ENCODE results near the gene SENP1.

The SENP1 gene

GRCh38 chr12:48053122-48053521 is 52.8 kb downstream of the SENP1 start:
- H4K8ac ChIP-seq (ENCODE audit: low read depth, low read length) = no peak overlapping the region
- no peak overlapping the region for H2BK120ac ChIP-seq (ENCODE audit: low read depth, low read length)
- no peak overlapping the region for H3K4me3 ChIP-seq (ENCODE audit: low read length)
- H3K79me1 ChIP-seq (ENCODE audit: low read length) = no peaks in the 10 kb centered on the region
- no peak overlapping the region for H3K9ac ChIP-seq (ENCODE audit: low read length)
- H2AK5ac ChIP-seq (ENCODE audit: low read length) = no peak overlapping the region
- H3K4me2 ChIP-seq (ENCODE audit: low read length) = no peak overlapping the region
- no peaks in the 10 kb centered on the region for H3K36me3 ChIP-seq (ENCODE audit: control insufficient read depth, insufficient read depth, low read length)
- no peaks in the 10 kb centered on the region for H3K4me1 ChIP-seq (ENCODE audit: control insufficient read depth, low read depth, low read length)
- no peaks in the 10 kb centered on the region for H3K79me2 ChIP-seq (ENCODE audit: control insufficient read depth, insufficient read depth, low read length)
- H3K23ac ChIP-seq (ENCODE audit: low read length) = no peak overlapping the region
- no peak overlapping the region for H3K27ac ChIP-seq (ENCODE audit: low read depth, low read length)
- no peaks in the 10 kb centered on the region for H3K27me3 ChIP-seq (ENCODE audit: insufficient read depth, low read length, poor library complexity)
- no peak overlapping the region for H4K5ac ChIP-seq (ENCODE audit: low read length)
- WGBS (ENCODE audit: extremely low coverage, insufficient coverage, low lambda C conversion rate) = no CpG with 5 or more reads among the region's 3 CpGs
- no peak for DNase-seq
- H2BK5ac ChIP-seq (ENCODE audit: low read length) = no peak overlapping the region
- no peak overlapping the region for H3K4ac ChIP-seq (ENCODE audit: low read depth, low read length)
- H2BK15ac ChIP-seq (replicated peaks; ENCODE audit: low read depth) = no peak overlapping the region
- no peak overlapping the region for H3K18ac ChIP-seq (ENCODE audit: low read length)
- no peak overlapping the region for H3K56ac ChIP-seq (ENCODE audit: low read length)

DNA sequence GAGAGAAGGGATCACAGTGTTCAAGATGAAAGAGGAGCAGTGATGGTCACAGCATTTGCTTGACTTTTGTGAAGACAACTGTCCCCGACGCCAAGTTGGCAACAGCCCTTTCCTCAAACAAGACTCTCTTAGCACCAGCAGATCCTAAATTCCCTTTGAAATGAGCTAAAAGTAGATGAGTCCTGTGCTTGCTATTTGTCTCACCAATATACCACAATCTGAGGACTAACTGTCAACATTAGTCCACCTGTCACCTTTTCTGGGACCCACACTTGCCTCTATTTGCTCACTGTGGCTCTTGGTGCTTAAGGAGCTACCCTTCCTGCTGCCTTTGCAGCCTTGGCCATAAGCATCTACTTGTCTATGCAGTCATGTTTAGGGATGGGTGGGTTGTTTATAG is 54.2 kb downstream of the SENP1 start:
- no peak overlapping the region for H2AK5ac ChIP-seq (ENCODE audit: low read length)
- no CpG with 5 or more reads among the region's 2 CpGs for WGBS (ENCODE audit: extremely low coverage, insufficient coverage, low lambda C conversion rate)
- H3K4me1 ChIP-seq (ENCODE audit: control insufficient read depth, low read depth, low read length) = no peaks in the 10 kb centered on the region
- no peak overlapping the region for H3K4me3 ChIP-seq (ENCODE audit: low read length)
- no peaks in the 10 kb centered on the region for H3K36me3 ChIP-seq (ENCODE audit: control insufficient read depth, insufficient read depth, low read length)
- H2BK5ac ChIP-seq (ENCODE audit: low read length) = no peak overlapping the region
- no peak overlapping the region for H2BK120ac ChIP-seq (ENCODE audit: low read depth, low read length)
- H3K56ac ChIP-seq (ENCODE audit: low read length) = no peak overlapping the region
- no peak overlapping the region for H3K9ac ChIP-seq (ENCODE audit: low read length)
- no peaks in the 10 kb centered on the region for H3K79me1 ChIP-seq (ENCODE audit: low read length)
- no peak overlapping the region for H3K4ac ChIP-seq (ENCODE audit: low read depth, low read length)
- H3K27ac ChIP-seq (ENCODE audit: low read depth, low read length) = no peak overlapping the region
- H3K18ac ChIP-seq (ENCODE audit: low read length) = no peak overlapping the region
- H3K23ac ChIP-seq (ENCODE audit: low read length) = no peak overlapping the region
- no peak overlapping the region for H2BK15ac ChIP-seq (replicated peaks; ENCODE audit: low read depth)
- no peak overlapping the region for H3K4me2 ChIP-seq (ENCODE audit: low read length)
- DNase-seq = no peak
- H3K27me3 ChIP-seq (ENCODE audit: insufficient read depth, low read length, poor library complexity) = no peaks in the 10 kb centered on the region
- no peak overlapping the region for H4K5ac ChIP-seq (ENCODE audit: low read length)
- no peak overlapping the region for H4K8ac ChIP-seq (ENCODE audit: low read depth, low read length)
- H3K79me2 ChIP-seq (ENCODE audit: control insufficient read depth, insufficient read depth, low read length) = no peaks in the 10 kb centered on the region

DNA sequence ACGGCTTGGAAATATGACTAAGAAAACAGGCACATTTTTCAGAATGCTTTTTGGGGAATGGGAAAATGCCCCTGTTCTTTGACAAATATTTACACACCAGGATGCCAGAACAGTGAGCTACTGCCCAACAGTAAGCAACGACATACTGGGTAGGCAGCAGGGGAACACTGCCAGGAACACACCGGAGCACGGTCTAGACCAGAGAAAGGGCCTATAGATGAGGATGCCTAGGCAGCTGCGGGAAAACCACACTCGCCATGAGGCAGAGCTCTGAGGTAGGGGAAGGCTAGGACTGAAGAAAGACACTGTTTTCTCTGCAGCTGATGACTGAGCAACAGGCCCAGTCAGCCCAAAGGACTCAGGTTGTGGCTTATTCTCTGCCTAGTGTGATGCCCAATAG is 55.7 kb downstream of the SENP1 start:
- no CpG with 5 or more reads among the region's 6 CpGs for WGBS (ENCODE audit: extremely low coverage, insufficient coverage, low lambda C conversion rate)
- H3K4me2 ChIP-seq (ENCODE audit: low read length) = no peak overlapping the region

GRCh38 chr12:48045965-48046518 is 59.8 kb downstream of the SENP1 start:
- Histone ChIP-seq H2AK5ac (ENCODE audit: low read length) (no peak overlapping the region), H3K27ac (ENCODE audit: low read depth, low read length) (no peak overlapping the region), H2BK15ac (replicated peaks; ENCODE audit: low read depth) (no peak overlapping the region), H4K5ac (ENCODE audit: low read length) (no peak overlapping the region), H3K4ac (ENCODE audit: low read depth, low read length) (no peak overlapping the region), H4K8ac (ENCODE audit: low read depth, low read length) (no peak overlapping the region), H3K4me1 (ENCODE audit: control insufficient read depth, low read depth, low read length) (no peaks in the 10 kb centered on the region), H3K23ac (ENCODE audit: low read length) (no peak overlapping the region), H2BK120ac (ENCODE audit: low read depth, low read length) (no peak overlapping the region), H3K56ac (ENCODE audit: low read length) (no peak overlapping the region), H3K4me3 (ENCODE audit: low read length) (no peak overlapping the region), H3K4me2 (ENCODE audit: low read length) (no peak overlapping the region), H3K18ac (ENCODE audit: low read length) (no peak overlapping the region), H3K79me1 (ENCODE audit: low read length) (no peaks in the 10 kb centered on the region), H3K9ac (ENCODE audit: low read length) (no peak overlapping the region), H2BK5ac (ENCODE audit: low read length) (no peak overlapping the region), H3K36me3 (ENCODE audit: control insufficient read depth, insufficient read depth, low read length) (peaks cover 2% of the 10 kb centered on the region), H3K79me2 (ENCODE audit: control insufficient read depth, insufficient read depth, low read length) (no peaks in the 10 kb centered on the region), H3K27me3 (ENCODE audit: insufficient read depth, low read length, poor library complexity) (no peaks in the 10 kb centered on the region)
- no peak for DNase-seq
- WGBS (ENCODE audit: extremely low coverage, insufficient coverage, low lambda C conversion rate) = no CpG with 5 or more reads among the region's 2 CpGs

More for the DNA sequence above, 55.7 kb downstream of the SENP1 start:
- H3K4me3 ChIP-seq (ENCODE audit: low read length) = no peak overlapping the region
- no peaks in the 10 kb centered on the region for H3K4me1 ChIP-seq (ENCODE audit: control insufficient read depth, low read depth, low read length)
- no peak overlapping the region for H2BK120ac ChIP-seq (ENCODE audit: low read depth, low read length)
- no peak overlapping the region for H3K23ac ChIP-seq (ENCODE audit: low read length)
- H3K56ac ChIP-seq (ENCODE audit: low read length) = no peak overlapping the region
- H3K79me1 ChIP-seq (ENCODE audit: low read length) = no peaks in the 10 kb centered on the region
- no peak overlapping the region for H4K5ac ChIP-seq (ENCODE audit: low read length)
- H3K27me3 ChIP-seq (ENCODE audit: insufficient read depth, low read length, poor library complexity) = no peaks in the 10 kb centered on the region
- H3K79me2 ChIP-seq (ENCODE audit: control insufficient read depth, insufficient read depth, low read length) = no peaks in the 10 kb centered on the region
- peaks cover 2% of the 10 kb centered on the region for H3K36me3 ChIP-seq (ENCODE audit: control insufficient read depth, insufficient read depth, low read length)
- no peak for DNase-seq
- H3K9ac ChIP-seq (ENCODE audit: low read length) = no peak overlapping the region
- no peak overlapping the region for H4K8ac ChIP-seq (ENCODE audit: low read depth, low read length)
- H2BK5ac ChIP-seq (ENCODE audit: low read length) = no peak overlapping the region
- H3K18ac ChIP-seq (ENCODE audit: low read length) = no peak overlapping the region
- no peak overlapping the region for H2BK15ac ChIP-seq (replicated peaks; ENCODE audit: low read depth)
- H3K4ac ChIP-seq (ENCODE audit: low read depth, low read length) = no peak overlapping the region
- H3K27ac ChIP-seq (ENCODE audit: low read depth, low read length) = no peak overlapping the region
- no peak overlapping the region for H2AK5ac ChIP-seq (ENCODE audit: low read length)

DNA sequence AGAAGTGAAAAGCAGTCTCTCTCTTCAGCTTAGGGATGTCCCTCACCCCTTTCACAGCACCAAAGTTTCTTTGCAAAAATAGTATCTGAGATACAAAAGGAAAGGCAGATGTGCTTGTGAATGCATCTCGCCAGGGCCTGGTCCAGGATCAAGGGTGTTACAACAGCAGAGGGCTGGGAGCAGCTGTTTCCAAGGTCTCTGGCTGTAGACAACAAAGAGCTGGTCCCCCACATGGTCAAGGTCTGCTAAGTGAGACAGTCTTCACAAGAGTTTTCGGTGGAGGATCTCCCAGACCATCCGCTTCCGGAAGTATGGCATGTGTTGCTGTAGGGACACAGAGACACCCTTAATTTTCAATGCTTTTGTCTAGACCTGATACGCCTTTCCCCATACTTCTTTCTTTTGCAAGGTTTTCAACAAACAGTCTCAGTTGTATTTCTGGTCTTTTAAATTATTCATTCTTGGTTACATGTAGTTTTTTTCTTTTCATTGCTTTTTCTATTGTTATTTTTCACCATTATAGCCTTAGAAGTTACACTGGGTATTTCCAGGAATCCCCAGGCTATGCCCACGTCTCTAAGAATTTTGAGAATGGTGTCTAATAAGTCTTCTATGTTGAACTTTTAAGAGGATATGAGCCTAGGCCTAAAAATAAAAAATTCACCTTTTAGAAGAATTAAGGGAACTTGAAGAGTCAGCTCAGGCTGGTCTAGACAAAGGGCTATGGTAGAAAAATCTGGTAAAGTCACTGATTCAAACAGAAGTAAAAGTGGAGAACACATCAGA is 60.6 kb downstream of the SENP1 start:
- no peak overlapping the region for H3K4me2 ChIP-seq (ENCODE audit: low read length)
- no peak overlapping the region for H2BK120ac ChIP-seq (ENCODE audit: low read depth, low read length)
- WGBS (ENCODE audit: extremely low coverage, insufficient coverage, low lambda C conversion rate) = no CpG with 5 or more reads among the region's 6 CpGs
- no peak overlapping the region for H3K56ac ChIP-seq (ENCODE audit: low read length)
- peaks cover 2% of the 10 kb centered on the region for H3K36me3 ChIP-seq (ENCODE audit: control insufficient read depth, insufficient read depth, low read length)
- H3K27me3 ChIP-seq (ENCODE audit: insufficient read depth, low read length, poor library complexity) = no peaks in the 10 kb centered on the region
- no peaks in the 10 kb centered on the region for H3K4me1 ChIP-seq (ENCODE audit: control insufficient read depth, low read depth, low read length)
- no peaks in the 10 kb centered on the region for H3K79me2 ChIP-seq (ENCODE audit: control insufficient read depth, insufficient read depth, low read length)
- no peak overlapping the region for H3K18ac ChIP-seq (ENCODE audit: low read length)
- no peak overlapping the region for H2AK5ac ChIP-seq (ENCODE audit: low read length)
- no peak overlapping the region for H3K4me3 ChIP-seq (ENCODE audit: low read length)
- no peak overlapping the region for H3K27ac ChIP-seq (ENCODE audit: low read depth, low read length)
- H2BK5ac ChIP-seq (ENCODE audit: low read length) = no peak overlapping the region
- DNase-seq = no peak
- no peak overlapping the region for H3K23ac ChIP-seq (ENCODE audit: low read length)
- no peak overlapping the region for H2BK15ac ChIP-seq (replicated peaks; ENCODE audit: low read depth)
- no peak overlapping the region for H3K4ac ChIP-seq (ENCODE audit: low read depth, low read length)
- H4K8ac ChIP-seq (ENCODE audit: low read depth, low read length) = no peak overlapping the region
- H3K79me1 ChIP-seq (ENCODE audit: low read length) = no peaks in the 10 kb centered on the region
- H4K5ac ChIP-seq (ENCODE audit: low read length) = no peak overlapping the region
- no peak overlapping the region for H3K9ac ChIP-seq (ENCODE audit: low read length)

DNA sequence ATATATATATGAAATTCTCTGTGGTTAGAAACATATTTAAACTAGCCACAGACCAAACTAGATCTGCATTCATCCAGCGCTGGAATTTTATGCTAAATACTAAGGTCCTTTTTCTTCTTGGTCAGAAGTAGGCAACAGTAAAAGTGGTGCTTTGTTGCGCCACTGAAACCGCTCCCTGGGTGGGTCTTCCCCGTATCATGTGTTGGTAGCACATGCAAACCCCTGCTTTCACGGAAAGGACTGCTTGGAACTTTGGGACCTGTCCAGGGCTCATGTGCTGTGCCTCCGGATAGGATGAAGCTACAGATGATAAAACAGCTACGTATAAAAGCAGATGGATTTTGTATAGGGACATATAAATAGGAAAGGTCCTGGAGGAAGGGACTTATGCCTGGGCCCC is 61.5 kb downstream of the SENP1 start:
- Histone ChIP-seq H3K4me3 (ENCODE audit: low read length) (no peak overlapping the region), H4K8ac (ENCODE audit: low read depth, low read length) (no peak overlapping the region), H4K5ac (ENCODE audit: low read length) (no peak overlapping the region), H3K23ac (ENCODE audit: low read length) (no peak overlapping the region), H3K4ac (ENCODE audit: low read depth, low read length) (no peak overlapping the region), H2BK120ac (ENCODE audit: low read depth, low read length) (no peak overlapping the region), H2AK5ac (ENCODE audit: low read length) (no peak overlapping the region), H3K4me2 (ENCODE audit: low read length) (no peak overlapping the region), H2BK5ac (ENCODE audit: low read length) (no peak overlapping the region), H3K79me2 (ENCODE audit: control insufficient read depth, insufficient read depth, low read length) (no peaks in the 10 kb centered on the region), H3K4me1 (ENCODE audit: control insufficient read depth, low read depth, low read length) (no peaks in the 10 kb centered on the region), H3K18ac (ENCODE audit: low read length) (no peak overlapping the region), H3K27me3 (ENCODE audit: insufficient read depth, low read length, poor library complexity) (no peaks in the 10 kb centered on the region), H2BK15ac (replicated peaks; ENCODE audit: low read depth) (no peak overlapping the region), H3K56ac (ENCODE audit: low read length) (no peak overlapping the region), H3K79me1 (ENCODE audit: low read length) (no peaks in the 10 kb centered on the region), H3K36me3 (ENCODE audit: control insufficient read depth, insufficient read depth, low read length) (peaks cover 2% of the 10 kb centered on the region), H3K9ac (ENCODE audit: low read length) (no peak overlapping the region), H3K27ac (ENCODE audit: low read depth, low read length) (no peak overlapping the region)
- no peak for DNase-seq
- WGBS (ENCODE audit: extremely low coverage, insufficient coverage, low lambda C conversion rate) = no CpG with 5 or more reads among the region's 7 CpGs

Measured in mesendoderm (in vitro differentiated cells).